Astrocyte (in vitro differentiated cells and primary cell): ENCODE results near the gene F7.

Experiments
- EZH2 ChIP-seq: IDR thresholded peaks from 2 replicates; pipeline ENCODE4 v1.6.1; 2012; ENCODE audit warnings: mild to moderate bottlenecking, low read length, inconsistent platforms; ENCODE audit not compliant: insufficient read depth
- TF ChIP-seq, protein P1 (sequence below): IDR thresholded peaks from 2 replicates; pipeline ENCODE4 v1.5.1; 2011; ENCODE audit warnings: low read depth, mild to moderate bottlenecking, inconsistent platforms, low read length, moderate library complexity; ENCODE audit not compliant: insufficient read depth

DNA sequence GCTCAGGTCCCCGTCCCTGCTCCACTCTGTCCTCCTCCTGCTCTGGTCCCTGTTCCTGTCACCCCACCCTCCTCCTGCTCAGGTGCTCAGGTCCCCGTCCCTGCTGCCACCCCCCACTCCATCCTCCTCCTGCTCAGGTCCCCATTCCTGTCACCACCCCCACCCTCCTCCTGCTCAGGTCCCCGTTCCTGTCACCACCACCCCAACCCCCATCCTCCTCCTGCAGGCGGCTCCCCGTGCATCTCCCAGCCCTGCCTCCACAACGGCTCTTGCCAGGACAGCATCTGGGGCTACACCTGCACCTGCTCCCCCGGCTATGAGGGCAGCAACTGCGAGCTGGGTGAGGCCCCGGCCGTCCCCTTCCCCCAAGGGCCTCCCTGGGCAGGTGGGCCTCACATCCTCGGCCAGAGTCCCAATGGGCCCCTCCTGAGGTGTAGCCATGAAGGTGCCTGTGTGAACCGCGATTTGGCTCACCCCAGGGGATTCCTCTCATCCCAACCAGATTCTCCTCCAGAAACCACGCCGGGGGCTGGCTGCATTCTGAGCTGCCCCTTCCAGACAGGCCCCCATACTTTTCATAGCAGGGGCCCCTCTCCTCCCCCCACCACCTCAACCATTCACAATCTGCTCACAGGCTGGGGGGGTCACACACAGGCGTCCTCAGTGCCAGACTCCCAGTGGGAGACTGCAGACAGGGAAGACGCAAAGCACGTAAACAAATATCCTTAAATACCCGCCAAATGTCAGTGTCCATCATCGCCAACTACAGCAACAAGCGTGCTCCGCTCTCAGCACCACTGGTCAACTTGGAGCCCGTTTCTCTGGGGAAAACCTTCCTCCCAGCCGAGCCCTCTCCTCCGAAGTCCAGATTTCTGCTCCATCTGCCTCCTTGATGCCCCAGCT is 57.4 kb downstream of the F7 start:
- TF ChIP-seq, protein P1, sequence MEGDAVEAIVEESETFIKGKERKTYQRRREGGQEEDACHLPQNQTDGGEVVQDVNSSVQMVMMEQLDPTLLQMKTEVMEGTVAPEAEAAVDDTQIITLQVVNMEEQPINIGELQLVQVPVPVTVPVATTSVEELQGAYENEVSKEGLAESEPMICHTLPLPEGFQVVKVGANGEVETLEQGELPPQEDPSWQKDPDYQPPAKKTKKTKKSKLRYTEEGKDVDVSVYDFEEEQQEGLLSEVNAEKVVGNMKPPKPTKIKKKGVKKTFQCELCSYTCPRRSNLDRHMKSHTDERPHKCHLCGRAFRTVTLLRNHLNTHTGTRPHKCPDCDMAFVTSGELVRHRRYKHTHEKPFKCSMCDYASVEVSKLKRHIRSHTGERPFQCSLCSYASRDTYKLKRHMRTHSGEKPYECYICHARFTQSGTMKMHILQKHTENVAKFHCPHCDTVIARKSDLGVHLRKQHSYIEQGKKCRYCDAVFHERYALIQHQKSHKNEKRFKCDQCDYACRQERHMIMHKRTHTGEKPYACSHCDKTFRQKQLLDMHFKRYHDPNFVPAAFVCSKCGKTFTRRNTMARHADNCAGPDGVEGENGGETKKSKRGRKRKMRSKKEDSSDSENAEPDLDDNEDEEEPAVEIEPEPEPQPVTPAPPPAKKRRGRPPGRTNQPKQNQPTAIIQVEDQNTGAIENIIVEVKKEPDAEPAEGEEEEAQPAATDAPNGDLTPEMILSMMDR: no peak
- no peak for TF ChIP-seq EZH2
